HG02759 (cell line): Measurements from ENCODE around the gene TMEM231.
A peak's percentile ranks its signal among the peaks of the same experiment; 100 is the strongest.

ENCODE experiments used
- ATAC-seq: cut with Tn5 transposase; IDR thresholded peaks from one replicate; pipeline ENCODE4 v1.9.1; 2021; ENCODE audit warnings: mild to moderate bottlenecking, moderate library complexity; ENCODE audit not compliant: unreplicated experiment

The TMEM231 gene

GRCh38 chr16:75494661-75495075, 61.4 kb downstream of the TMEM231 start:
- ATAC-seq, result peak; percentile 5

DNA sequence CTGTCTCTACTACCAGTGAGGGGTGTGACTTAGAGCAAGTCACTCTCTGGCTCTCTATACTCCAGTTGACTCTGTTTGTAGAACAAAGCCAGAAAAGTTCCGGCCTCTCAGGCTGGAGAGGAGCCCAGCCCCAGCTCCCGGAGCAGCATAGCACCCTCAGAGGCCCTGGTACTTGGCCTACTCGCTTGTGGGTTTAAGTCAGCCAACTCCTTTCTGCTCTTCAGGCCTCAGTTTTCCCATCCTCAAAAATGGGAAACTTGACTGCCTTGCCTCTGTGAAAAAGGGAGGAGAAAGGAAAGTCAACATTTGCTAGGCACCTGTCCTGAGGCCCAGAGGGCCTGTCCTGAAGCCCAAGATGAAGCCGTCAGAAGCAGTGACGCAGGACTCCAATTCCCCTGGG, 61.9 kb downstream of the TMEM231 start:
- ATAC-seq, result no peak

DNA sequence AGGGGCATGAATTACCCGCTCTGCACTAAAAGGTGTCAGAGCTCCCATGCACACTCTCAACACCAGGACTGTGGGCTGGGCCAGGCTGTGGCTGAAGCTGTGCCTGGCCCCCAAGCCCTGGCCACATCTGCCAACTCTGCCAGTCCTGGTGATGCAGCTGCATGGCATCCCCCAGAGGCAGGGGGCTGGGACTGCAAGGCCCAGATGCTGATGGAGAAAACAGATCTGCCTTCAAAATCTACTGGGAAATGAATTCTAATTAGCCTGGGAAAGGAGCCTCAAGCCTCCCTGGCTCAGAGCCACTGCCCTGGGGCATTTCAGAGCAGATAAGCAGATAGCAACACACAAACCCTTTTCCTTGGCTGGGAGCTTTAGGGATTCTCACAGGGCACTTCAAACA, 64.2 kb downstream of the TMEM231 start:
- no peak for ATAC-seq

DNA sequence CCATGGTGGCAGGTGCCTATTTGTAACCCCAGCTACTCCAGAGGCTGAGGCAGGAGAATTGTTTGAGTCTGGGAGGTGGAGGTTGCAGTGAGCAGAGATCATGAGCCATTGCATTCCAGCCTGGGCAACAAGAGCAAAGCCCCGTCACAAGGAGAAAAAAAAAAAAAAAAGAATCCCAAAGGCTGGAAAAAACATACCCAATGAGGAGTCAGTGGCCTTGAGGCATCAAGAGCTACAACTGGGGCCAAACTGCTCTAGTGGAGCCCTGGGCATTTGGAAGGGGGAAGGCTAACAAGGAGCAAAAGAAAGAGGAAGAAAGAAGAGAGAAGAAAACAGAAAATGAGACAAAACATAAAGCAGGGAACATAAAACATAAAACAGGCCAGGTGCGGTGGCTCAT, 67.7 kb downstream of the TMEM231 start:
- ATAC-seq, result no peak
